ENCODE results near the gene MAP3K7CL. TPM values are rescaled to one million over a fixed set of nuclear protein-coding genes. Genes with fewer than 3 reads are reported as not detected.
"Not testable (repeated sequence)": the region's sequence is repeated elsewhere in the genome, so short reads cannot be mapped to it uniquely, and the experiment has no call there.

Gene MAP3K7CL
- total RNA-seq, 1 donor from 2014 or later: 3.8 TPM

DNA sequence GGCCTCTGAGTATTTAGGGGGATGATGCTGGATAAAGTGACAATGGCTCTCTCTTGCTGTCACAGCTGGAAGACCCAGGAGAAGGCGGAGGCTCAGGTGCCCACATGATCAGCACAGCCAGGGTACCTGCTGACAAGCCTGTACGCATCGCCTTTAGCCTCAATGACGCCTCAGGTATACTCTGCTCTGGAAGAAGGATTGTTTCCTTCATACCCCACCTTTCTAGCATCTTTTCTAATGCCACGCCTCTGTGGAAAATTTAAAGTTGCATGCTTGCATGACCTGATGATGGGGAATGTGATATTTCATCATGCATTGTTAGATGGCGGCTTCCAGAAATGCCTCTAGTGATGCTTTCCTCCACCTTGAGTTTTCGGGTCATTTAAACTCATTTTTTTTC, 2.8 kb downstream of the MAP3K7CL start:
- no peak for DNase-seq (ENCODE audit: low spot score)
- ATAC-seq: no peak

GRCh38 chr21:29133796-29134195, 3.4 kb downstream of the MAP3K7CL start:
- no peak for DNase-seq (ENCODE audit: low spot score)

GRCh38 chr21:29135481-29135880, 5.0 kb downstream of the MAP3K7CL start:
- no peak for DNase-seq (ENCODE audit: low spot score)
- ATAC-seq: no peak

More at GRCh38 chr21:29133796-29134195, 3.4 kb downstream of the MAP3K7CL start:
- no peak for ATAC-seq

- no peak for DNase-seq (ENCODE audit: low spot score)
- no peak for ATAC-seq
These were observed 5.6 kb downstream of the MAP3K7CL start for GRCh38 chr21:29136033-29136432.

DNA sequence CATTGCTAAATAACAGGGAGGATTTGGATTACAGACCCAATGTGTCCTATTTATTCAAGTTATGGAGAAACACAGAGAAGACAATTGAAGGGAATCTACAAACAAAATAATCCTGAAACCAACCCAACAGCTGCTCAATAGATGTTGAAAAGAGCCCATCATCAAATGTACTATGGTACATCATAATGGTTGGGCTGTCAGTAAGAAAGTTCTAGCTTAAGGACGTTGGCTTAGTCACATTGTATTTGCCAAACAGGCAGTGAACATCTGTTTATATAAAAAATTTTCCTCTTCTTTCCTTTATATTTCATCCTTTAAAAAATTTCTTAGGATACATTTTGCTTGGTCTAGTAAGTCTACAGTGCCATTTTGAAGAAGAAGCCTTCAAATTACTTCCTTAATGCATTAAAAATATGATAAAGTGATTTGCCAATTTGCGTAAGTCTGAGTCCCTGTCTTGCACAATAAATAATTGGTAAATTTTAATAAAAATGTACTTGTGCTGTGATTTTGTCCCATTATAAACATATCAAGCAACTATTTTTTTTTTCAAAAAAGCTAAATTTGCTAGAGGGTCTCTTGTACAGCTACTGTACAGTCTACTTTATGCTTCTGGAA, 14.4 kb downstream of the MAP3K7CL start:
- DNase-seq (ENCODE audit: low spot score) (no peak), ATAC-seq (no peak)

DNA sequence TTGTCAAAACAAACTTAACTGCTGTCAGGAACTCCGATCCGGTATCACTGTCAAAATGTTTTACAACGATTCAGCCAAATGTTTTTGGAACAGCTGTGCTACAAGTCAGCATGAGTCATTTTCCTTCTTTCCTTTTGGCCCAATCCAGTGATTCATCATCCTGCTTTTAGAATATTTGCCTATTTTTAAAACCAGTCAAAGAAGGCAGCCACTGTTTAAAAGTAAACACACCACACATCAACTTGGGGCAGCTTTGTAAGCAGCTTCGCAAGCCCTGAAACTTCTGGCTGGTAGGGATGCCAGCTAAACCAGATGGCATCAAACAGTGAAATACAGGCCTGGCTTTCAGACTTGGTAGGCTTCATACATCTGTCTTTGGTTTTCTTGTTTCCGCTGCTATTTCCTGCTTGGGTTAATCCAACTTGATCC, 14.9 kb downstream of the MAP3K7CL start:
- no peak for DNase-seq (ENCODE audit: low spot score)
- no peak for ATAC-seq

GRCh38 chr21:29145852-29146453, 15.5 kb downstream of the MAP3K7CL start:
- ATAC-seq (no peak), DNase-seq (ENCODE audit: low spot score) (no peak)

- DNase-seq (ENCODE audit: low spot score) (no peak), ATAC-seq (no peak)
These were observed 16.3 kb downstream of the MAP3K7CL start for GRCh38 chr21:29146726-29147125.

GRCh38 chr21:29148530-29148929, 18.1 kb downstream of the MAP3K7CL start:
- DNase-seq (ENCODE audit: low spot score): no peak
- no peak for ATAC-seq

- no peak for ATAC-seq
- no peak for DNase-seq (ENCODE audit: low spot score)
These were observed 19.5 kb downstream of the MAP3K7CL start for GRCh38 chr21:29149808-29150425.

GRCh38 chr21:29151931-29152330, 21.5 kb downstream of the MAP3K7CL start:
- DNase-seq (ENCODE audit: low spot score): no peak
- ATAC-seq: no peak

DNA sequence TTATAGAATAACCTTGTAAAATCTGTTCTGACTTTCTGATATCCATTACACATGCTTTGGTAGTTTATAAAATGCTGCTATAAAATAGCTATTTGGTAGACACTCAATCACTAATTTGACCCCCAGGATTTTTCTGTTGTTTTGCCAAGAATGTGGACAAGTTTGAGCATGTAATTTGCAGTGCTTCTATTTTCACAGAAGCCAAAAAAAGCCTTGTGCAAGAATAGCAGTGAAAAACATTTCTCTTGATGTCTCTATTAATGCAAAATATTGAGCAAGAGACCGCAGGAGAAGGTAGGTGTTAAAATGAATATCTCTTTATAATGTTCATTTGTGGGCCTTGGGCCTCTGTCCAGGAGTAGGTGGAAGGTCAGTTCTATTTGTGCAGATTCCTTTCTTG, 22.5 kb downstream of the MAP3K7CL start:
- ATAC-seq (no peak), DNase-seq (ENCODE audit: low spot score) (no peak)

- DNase-seq (ENCODE audit: low spot score): no peak
- no peak for ATAC-seq
These were observed 23.8 kb downstream of the MAP3K7CL start for GRCh38 chr21:29154270-29154669.

- ATAC-seq: peak; percentile 20
- DNase-seq (ENCODE audit: low spot score): no peak
These were observed 24.9 kb downstream of the MAP3K7CL start for GRCh38 chr21:29155118-29155932.

DNA sequence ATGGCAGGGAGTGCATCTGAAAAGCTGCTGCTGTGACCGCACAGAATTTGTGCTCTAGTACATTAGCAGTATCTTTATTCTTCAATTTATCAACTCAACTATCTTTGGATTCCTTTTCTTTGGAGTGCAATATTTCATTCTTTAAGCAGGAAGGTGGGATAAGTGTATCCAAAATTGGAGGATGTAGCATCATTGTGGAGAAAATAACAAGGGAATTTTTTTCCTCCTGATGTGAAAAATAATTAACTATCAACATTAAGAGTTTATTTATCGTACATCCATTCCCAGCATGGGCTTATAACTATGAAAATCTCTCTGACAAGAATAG, 25.5 kb downstream of the MAP3K7CL start:
- ATAC-seq (no peak), DNase-seq (ENCODE audit: low spot score) (no peak)

DNA sequence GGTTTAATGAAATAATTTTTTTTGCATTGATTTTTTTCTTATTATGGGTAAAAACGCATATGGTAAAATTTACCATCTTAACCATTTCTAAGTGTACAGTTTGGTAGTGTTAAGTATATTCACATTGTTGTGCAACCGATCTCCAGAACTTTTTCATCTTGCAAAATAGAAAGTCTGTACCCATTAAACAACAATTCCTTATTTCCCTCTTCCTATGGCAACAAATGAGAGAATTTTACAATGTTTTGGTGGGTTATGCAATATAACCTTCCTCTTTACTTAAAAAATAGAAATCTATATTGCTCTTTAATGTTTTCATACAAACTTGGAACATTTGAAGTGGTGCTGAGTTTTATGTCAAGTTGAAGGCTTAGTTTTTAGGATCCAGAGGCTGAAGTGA, 26.6 kb downstream of the MAP3K7CL start:
- DNase-seq (ENCODE audit: low spot score): no peak
- no peak for ATAC-seq

GRCh38 chr21:29159842-29160241, 29.4 kb downstream of the MAP3K7CL start:
- ATAC-seq: no peak
- no peak for DNase-seq (ENCODE audit: low spot score)

GRCh38 chr21:29162825-29163224, 32.4 kb downstream of the MAP3K7CL start:
- ATAC-seq; DNase-seq (ENCODE audit: low spot score): not testable (repeated sequence)

- DNase-seq (ENCODE audit: low spot score) (no peak), ATAC-seq (no peak)
These were observed 33.1 kb downstream of the MAP3K7CL start for GRCh38 chr21:29163341-29164115.

- peak; percentile 90 for ATAC-seq
- DNase-seq (ENCODE audit: low spot score): no peak
These were observed 34.0 kb downstream of the MAP3K7CL start for GRCh38 chr21:29164323-29164942.
